ENCODE data around the gene C1orf226. TPM values are rescaled to one million over a fixed set of nuclear protein-coding genes. Genes with fewer than 3 reads are reported as not detected.
"Not testable (repeated sequence)": the region's sequence is repeated elsewhere in the genome, so short reads cannot be mapped to it uniquely, and the experiment has no call there.

C1orf226 gene
- total RNA-seq, 2 donors from 2014 or later, result 5.1 to 6.2 TPM

GRCh38 chr1:162421258-162422164 lies 40.0 kb downstream of the C1orf226 start:
- Mint-ChIP-seq H3K27ac (no peak overlapping the region), H3K36me3 (ENCODE audit: low read depth) (peaks cover 2% of the 10 kb centered on the region), H3K9me3 (peaks cover 3% of the 10 kb centered on the region), H3K4me3 (no peak overlapping the region), H3K27me3 (ENCODE audit: insufficient read depth) (peaks cover 3% of the 10 kb centered on the region), H3K4me1 (peaks cover 13% of the 10 kb centered on the region)
- no peak for DNase-seq
- Histone ChIP-seq H3K9ac (ENCODE audit: extremely low read depth, low read length, poor library complexity, severe bottlenecking) (no peak overlapping the region), H3K27me3 (ENCODE audit: control insufficient read depth, insufficient read depth, low read length, poor library complexity, severe bottlenecking) (no peaks in the 10 kb centered on the region), H3K36me3 (ENCODE audit: control insufficient read depth, insufficient read depth, low read length) (no peaks in the 10 kb centered on the region), H3K27ac (ENCODE audit: low read depth, low read length) (no peak overlapping the region), H3K4me1 (ENCODE audit: control insufficient read depth, insufficient read depth, low read length) (peaks cover 7% of the 10 kb centered on the region), H3K4me3 (ENCODE audit: low read length) (no peak overlapping the region), H3K9me3 (ENCODE audit: control insufficient read depth, low read length) (no peaks in the 10 kb centered on the region)
- 91 to 92% methylated on average over 3 to 5 of the region's 5 CpGs for WGBS, 2 experiments (ENCODE audit: insufficient coverage in 1 of 2, insufficient read length in 1 of 2)
- TF ChIP-seq CTCF (conservative IDR thresholded peaks at IDR 0.05), result no peak

DNA sequence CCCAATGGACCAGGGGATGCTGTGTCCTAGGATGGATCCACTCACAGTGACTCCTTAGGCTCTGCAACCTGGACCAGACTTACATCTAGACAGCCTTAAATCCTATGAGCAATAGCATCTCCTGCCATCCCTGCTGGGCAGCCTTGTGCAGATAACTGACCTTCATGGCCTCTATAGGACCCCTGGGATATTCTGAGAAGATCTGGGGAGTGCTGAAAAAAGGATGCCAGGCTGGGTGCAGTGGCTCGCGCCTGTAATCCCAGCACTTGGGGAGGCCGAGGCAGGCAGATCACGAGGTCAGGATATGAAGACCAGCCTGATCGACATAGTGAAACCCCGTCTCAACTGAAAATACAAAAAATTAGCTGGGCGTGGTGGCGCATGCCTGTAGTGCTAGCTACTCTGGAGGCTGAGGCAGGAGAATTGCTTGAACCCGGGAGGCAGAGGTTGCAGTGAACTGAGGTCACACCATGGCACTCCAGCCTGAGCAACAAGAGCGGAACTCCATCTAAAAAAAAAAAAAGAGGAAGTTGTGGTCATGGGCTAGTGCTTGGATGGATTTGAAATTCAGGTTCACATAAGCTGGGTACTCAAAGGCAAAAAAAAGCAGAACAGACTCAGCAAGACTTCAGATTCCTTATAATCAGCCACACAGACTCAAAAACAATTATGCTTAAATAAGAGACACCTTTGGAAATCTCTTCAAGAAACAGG lies 41.3 kb downstream of the C1orf226 start:
- Histone ChIP-seq H3K4me3 (ENCODE audit: low read length) (no peak overlapping the region), H3K27ac (ENCODE audit: low read depth, low read length) (no peak overlapping the region), H3K9me3 (ENCODE audit: control insufficient read depth, low read length) (no peaks in the 10 kb centered on the region), H3K36me3 (ENCODE audit: control insufficient read depth, insufficient read depth, low read length) (no peaks in the 10 kb centered on the region), H3K4me1 (ENCODE audit: control insufficient read depth, insufficient read depth, low read length) (peaks cover 7% of the 10 kb centered on the region), H3K9ac (ENCODE audit: extremely low read depth, low read length, poor library complexity, severe bottlenecking) (no peak overlapping the region), H3K27me3 (ENCODE audit: control insufficient read depth, insufficient read depth, low read length, poor library complexity, severe bottlenecking) (no peaks in the 10 kb centered on the region)
- Mint-ChIP-seq H3K36me3 (ENCODE audit: low read depth) (peaks cover under 1% of the 10 kb centered on the region), H3K9me3 (peaks cover 3% of the 10 kb centered on the region), H3K4me3 (no peak overlapping the region), H3K27me3 (ENCODE audit: insufficient read depth) (peaks cover 3% of the 10 kb centered on the region), H3K27ac (no peak overlapping the region), H3K4me1 (peaks cover 13% of the 10 kb centered on the region)
- no peak for DNase-seq
- no peak for TF ChIP-seq CTCF (conservative IDR thresholded peaks at IDR 0.05)
- 90 to 91% methylated on average over 10 of the region's 10 CpGs for WGBS, 2 experiments (ENCODE audit: insufficient coverage in 1 of 2, insufficient read length in 1 of 2)

DNA sequence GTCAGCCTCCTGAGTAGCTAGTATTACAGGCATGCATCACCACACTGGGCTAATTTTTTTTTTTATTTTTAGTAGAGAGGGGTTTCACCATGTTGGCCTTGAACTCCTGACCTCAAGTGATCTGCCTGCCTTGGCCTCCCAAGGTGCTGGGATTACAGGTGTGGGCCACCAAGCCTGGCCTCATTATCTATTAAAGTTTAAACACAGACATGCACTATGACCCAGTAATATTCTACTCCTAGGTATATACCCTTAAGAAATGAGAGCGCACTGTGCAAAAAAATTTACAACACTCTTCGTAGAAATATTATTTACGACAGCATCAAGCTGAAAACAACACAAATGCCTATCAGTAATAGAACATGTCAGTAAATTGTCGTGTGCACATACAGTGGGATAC lies 49.1 kb downstream of the C1orf226 start:
- Mint-ChIP-seq H3K9me3 (peaks cover 12% of the 10 kb centered on the region), H3K27ac (no peak overlapping the region), H3K36me3 (ENCODE audit: low read depth) (no peaks in the 10 kb centered on the region), H3K4me1 (no peaks in the 10 kb centered on the region), H3K27me3 (ENCODE audit: insufficient read depth) (no peaks in the 10 kb centered on the region), H3K4me3 (no peak overlapping the region)
- Histone ChIP-seq H3K27ac (ENCODE audit: low read depth, low read length) (no peak overlapping the region), H3K36me3 (ENCODE audit: control insufficient read depth, insufficient read depth, low read length) (no peaks in the 10 kb centered on the region), H3K9me3 (ENCODE audit: control insufficient read depth, low read length) (peaks cover 5% of the 10 kb centered on the region), H3K4me1 (ENCODE audit: control insufficient read depth, insufficient read depth, low read length) (no peaks in the 10 kb centered on the region), H3K4me3 (ENCODE audit: low read length) (no peak overlapping the region), H3K27me3 (ENCODE audit: control insufficient read depth, insufficient read depth, low read length, poor library complexity, severe bottlenecking) (no peaks in the 10 kb centered on the region), H3K9ac (ENCODE audit: extremely low read depth, low read length, poor library complexity, severe bottlenecking) (no peak overlapping the region)
- 94 to 95% methylated on average over 4 of the region's 4 CpGs for WGBS, 2 experiments (ENCODE audit: insufficient coverage in 1 of 2, insufficient read length in 1 of 2)
- DNase-seq, result no peak
- TF ChIP-seq CTCF (conservative IDR thresholded peaks at IDR 0.05), result no peak

- H3K4me3 Mint-ChIP-seq; H3K27me3 ChIP-seq (ENCODE audit: control insufficient read depth, insufficient read depth, low read length, poor library complexity, severe bottlenecking); H3K4me3 ChIP-seq (ENCODE audit: low read length); H3K9me3 Mint-ChIP-seq; H3K9me3 ChIP-seq (ENCODE audit: control insufficient read depth, low read length); H3K27ac Mint-ChIP-seq; H3K27me3 Mint-ChIP-seq (ENCODE audit: insufficient read depth); H3K36me3 ChIP-seq (ENCODE audit: control insufficient read depth, insufficient read depth, low read length); H3K27ac ChIP-seq (ENCODE audit: low read depth, low read length); H3K36me3 Mint-ChIP-seq (ENCODE audit: low read depth); DNase-seq; H3K9ac ChIP-seq (ENCODE audit: extremely low read depth, low read length, poor library complexity, severe bottlenecking); H3K4me1 ChIP-seq (ENCODE audit: control insufficient read depth, insufficient read depth, low read length); H3K4me1 Mint-ChIP-seq: not testable (repeated sequence)
- WGBS, 2 experiments (ENCODE audit: insufficient coverage in 1 of 2, insufficient read length in 1 of 2), result 94 to 98% methylated on average over 20 to 43 of the region's 47 CpGs
Measured at GRCh38 chr1:162432977-162433713, 51.6 kb downstream of the C1orf226 start.
